Measurements from ENCODE around the gene CHRD.
"Not testable (repeated sequence)": the region's sequence is repeated elsewhere in the genome, so short reads cannot be mapped to it uniquely, and the experiment has no call there.

CHRD gene

GRCh38 chr3:184379358-184380184 is at the start of gene CHRD:
TSS of gene CHRD (plus strand) at chr3:184380054. CDS start at chr3:184380319, 265 bp downstream.
- FAIRE-seq (no peak), DNase-seq (ENCODE audit: low spot score) (no peak)

- peak; percentile 82 for FAIRE-seq
These were observed 47.3 kb upstream of the CHRD start for GRCh38 chr3:184332370-184333090.

GRCh38 chr3:184333190-184333589 is 46.7 kb upstream of the CHRD start:
- DNase-seq (ENCODE audit: low spot score) (no peak), FAIRE-seq (no peak)

More at GRCh38 chr3:184332370-184333090, 47.3 kb upstream of the CHRD start:
- DNase-seq (ENCODE audit: low spot score): peak; percentile 89

- DNase-seq (ENCODE audit: low spot score) (no peak), FAIRE-seq (no peak)
These were observed 46.2 kb upstream of the CHRD start for GRCh38 chr3:184333700-184334099.

GRCh38 chr3:184334470-184335158 is 45.2 kb upstream of the CHRD start:
- DNase-seq (ENCODE audit: low spot score) (peak; percentile 91), FAIRE-seq (peak; percentile 79)

DNA sequence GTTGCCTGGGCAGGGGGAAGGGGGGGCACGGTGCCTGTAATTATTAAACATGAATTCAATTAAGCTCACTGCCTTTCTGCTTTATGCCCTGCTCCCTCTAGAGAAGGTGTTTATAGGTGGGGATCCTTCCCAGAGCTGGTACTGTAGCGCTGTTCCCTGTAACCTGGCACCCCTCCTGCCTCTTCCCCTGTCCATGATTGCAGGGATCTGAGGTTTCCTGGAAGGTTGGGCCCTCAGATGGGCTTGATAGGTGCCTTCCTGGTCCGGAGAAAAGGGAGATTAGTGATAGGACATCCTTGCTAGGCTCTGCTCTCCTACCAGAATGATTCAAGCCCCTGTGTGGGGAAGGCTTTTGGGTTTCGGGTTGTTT is 44.6 kb upstream of the CHRD start:
- no peak for FAIRE-seq

GRCh38 chr3:184335661-184336546 is 44.0 kb upstream of the CHRD start:
- no peak for DNase-seq (ENCODE audit: low spot score)
- FAIRE-seq: no peak

More for the DNA sequence above, 44.6 kb upstream of the CHRD start:
- DNase-seq (ENCODE audit: low spot score): no peak

DNA sequence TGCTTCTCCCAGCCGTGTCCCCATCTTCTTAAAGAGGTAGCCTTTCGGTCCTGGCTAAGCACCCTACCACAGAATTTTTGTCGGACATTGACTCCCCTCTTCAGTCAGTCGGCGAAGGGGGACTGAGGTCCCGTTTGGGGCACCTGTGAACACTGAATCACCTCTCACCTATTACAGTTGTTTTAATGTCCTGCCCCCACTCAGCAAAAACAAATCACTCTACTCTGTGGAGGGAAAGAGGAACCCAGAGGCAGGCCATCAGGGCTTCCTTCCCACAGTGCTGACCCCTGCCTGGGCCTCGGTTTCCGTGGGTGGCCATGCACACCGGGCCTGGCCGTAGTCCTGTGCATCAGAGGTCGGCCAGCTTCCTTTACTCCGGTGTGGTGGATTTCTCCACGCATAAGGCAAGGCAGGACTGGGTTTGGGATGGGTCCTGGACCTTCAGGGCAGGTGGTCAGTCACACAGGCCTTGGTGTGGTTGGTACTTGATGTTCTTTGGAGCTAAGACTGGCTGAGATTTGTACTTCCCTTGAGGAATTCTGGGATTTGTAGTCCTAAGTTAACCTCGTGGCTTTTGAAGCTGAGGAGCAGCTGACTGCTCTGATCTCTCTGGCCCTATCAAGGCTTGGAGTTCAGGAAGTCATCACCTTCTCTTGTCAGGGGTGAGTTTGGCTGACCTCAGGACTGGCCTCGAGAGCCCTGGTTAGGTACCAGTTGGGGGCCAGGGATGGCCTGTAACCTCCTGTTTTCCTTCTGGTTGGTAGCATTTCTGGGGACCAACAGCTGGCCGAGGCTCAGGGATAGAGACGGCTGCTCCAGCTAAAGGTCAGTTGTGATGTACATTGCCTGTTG is 43.1 kb upstream of the CHRD start:
- FAIRE-seq: no peak
- no peak for DNase-seq (ENCODE audit: low spot score)

GRCh38 chr3:184337399-184337714 is 42.5 kb upstream of the CHRD start, which contains the start of gene FAM131A:
TSS of gene FAM131A (plus strand) at chr3:184337600. CDS start at chr3:184337631, 31 bp downstream.
- FAIRE-seq (no peak), DNase-seq (ENCODE audit: low spot score) (no peak)

- no peak for FAIRE-seq
These were observed 41.9 kb upstream of the CHRD start for GRCh38 chr3:184337981-184338380.

DNA sequence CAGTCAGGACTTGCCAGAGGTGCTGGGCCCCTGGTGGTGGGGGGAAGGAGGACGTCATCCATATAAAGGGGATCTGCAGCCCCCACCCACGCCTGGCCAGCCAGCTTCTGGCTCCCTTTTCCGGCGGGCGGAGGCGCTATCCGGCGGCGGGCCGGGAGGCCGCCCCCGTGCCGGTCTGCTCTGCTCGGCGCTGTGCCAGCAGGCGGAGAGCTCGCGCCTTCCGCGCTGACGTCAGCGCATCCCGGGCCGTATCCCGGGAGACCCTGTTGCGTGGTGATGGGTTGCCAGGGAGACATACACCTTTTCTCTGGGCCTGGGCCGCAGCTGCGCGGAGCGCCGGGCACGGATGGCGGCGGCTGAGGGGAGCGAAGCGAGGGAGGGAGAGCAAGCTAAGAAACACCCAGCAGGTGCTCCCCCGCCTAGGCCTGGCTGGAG is 41.3 kb upstream of the CHRD start:
- FAIRE-seq: no peak
- no peak for DNase-seq (ENCODE audit: low spot score)

More at GRCh38 chr3:184337981-184338380, 41.9 kb upstream of the CHRD start:
- no peak for DNase-seq (ENCODE audit: low spot score)

GRCh38 chr3:184339001-184339400 is 40.9 kb upstream of the CHRD start:
- no peak for FAIRE-seq

DNA sequence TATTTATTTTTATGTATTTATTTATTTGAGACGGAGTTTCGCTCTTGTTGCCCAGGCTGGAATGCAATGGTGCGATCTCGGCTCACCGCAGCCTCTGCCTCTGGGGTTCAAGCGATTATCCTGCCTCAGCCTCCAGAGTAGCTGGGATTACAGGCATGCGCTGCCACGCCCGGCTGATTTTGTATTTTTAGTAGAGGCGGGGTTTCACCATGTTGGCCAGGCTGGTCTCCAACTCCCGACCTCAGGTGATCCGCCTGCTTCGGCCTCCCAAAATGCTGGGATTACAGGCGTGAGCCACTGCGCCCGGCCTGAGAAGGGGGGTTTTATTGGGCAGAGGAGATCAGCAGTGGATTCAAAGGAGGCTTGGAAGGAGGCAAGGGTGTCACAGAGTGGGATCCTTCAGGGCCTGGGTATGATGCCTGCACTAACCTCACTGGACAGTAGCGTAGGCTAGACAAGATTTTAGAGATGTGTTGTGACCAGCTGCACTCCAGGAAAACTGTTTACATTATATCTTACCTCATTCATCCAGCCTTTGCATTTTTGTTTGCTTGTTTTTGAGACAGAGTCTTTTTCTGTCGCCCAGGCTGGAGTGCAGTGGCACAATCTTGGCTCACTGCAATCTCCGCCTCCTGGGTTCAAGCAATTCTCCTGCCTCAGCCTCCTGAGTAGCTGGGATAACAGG is 40.3 kb upstream of the CHRD start:
- FAIRE-seq: not testable (repeated sequence)

More at GRCh38 chr3:184339001-184339400, 40.9 kb upstream of the CHRD start:
- DNase-seq (ENCODE audit: low spot score): no peak

DNA sequence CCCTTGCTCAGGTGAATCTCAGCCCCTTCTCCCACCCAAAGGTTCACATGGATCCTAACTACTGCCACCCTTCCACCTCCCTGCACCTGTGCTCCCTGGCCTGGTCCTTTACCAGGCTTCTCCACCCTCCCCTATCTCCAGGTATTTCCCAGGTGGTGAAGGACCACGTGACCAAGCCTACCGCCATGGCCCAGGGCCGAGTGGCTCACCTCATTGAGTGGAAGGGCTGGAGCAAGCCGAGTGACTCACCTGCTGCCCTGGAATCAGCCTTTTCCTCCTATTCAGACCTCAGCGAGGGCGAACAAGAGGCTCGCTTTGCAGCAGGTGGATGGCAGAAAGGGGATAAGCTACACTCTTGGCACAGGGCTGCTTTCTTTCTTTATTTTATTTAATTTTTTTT is 37.9 kb upstream of the CHRD start:
- DNase-seq (ENCODE audit: low spot score): no peak
- FAIRE-seq: no peak

More for the DNA sequence above, 40.3 kb upstream of the CHRD start:
- not testable (repeated sequence) for DNase-seq (ENCODE audit: low spot score)

DNA sequence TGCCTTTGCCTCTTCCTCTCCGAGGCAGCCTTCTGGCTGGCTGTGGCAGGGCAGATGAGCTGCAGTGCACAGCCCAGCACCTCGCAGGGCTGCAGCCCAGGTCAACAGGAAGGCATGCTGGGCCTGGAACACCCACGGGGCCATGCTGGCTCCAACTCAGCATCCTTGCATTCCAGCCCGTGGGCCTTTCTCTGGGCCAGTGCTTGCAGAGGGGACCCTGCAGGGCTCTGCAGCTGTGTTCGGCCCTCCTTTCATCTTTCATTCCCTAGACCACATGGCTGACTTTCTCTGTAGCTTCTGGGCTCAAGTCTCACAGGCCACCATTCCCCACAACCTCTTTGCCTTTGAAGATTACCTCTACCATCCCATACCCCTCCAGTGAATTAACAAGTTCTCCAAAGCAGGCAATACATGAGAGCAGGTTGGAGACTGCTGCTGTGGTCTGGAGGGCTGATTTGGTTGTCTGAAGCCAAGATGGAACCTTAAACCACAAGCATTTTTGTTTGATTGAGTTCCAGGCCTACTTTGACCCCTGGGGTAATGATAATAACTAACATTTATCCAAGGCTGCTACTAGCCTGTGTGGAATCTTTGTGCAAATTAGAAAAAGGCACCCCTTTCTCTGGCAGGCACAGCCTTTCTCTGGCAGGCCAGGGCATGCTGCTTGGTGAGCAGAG is 36.5 kb upstream of the CHRD start:
- FAIRE-seq (no peak), DNase-seq (ENCODE audit: low spot score) (no peak)

DNA sequence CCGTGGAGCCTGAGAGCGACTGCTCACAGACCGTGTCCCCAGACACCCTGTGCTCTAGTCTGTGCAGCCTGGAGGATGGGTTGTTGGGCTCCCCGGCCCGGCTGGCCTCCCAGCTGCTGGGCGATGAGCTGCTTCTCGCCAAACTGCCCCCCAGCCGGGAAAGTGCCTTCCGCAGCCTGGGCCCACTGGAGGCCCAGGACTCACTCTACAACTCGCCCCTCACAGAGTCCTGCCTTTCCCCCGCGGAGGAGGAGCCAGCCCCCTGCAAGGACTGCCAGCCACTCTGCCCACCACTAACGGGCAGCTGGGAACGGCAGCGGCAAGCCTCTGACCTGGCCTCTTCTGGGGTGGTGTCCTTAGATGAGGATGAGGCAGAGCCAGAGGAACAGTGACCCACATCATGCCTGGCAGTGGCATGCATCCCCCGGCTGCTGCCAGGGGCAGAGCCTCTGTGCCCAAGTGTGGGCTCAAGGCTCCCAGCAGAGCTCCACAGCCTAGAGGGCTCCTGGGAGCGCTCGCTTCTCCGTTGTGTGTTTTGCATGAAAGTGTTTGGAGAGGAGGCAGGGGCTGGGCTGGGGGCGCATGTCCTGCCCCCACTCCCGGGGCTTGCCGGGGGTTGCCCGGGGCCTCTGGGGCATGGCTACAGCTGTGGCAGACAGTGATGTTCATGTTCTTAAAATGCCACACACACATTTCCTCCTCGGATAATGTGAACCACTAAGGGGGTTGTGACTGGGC is 35.1 kb upstream of the CHRD start:
- FAIRE-seq: no peak
- no peak for DNase-seq (ENCODE audit: low spot score)

DNA sequence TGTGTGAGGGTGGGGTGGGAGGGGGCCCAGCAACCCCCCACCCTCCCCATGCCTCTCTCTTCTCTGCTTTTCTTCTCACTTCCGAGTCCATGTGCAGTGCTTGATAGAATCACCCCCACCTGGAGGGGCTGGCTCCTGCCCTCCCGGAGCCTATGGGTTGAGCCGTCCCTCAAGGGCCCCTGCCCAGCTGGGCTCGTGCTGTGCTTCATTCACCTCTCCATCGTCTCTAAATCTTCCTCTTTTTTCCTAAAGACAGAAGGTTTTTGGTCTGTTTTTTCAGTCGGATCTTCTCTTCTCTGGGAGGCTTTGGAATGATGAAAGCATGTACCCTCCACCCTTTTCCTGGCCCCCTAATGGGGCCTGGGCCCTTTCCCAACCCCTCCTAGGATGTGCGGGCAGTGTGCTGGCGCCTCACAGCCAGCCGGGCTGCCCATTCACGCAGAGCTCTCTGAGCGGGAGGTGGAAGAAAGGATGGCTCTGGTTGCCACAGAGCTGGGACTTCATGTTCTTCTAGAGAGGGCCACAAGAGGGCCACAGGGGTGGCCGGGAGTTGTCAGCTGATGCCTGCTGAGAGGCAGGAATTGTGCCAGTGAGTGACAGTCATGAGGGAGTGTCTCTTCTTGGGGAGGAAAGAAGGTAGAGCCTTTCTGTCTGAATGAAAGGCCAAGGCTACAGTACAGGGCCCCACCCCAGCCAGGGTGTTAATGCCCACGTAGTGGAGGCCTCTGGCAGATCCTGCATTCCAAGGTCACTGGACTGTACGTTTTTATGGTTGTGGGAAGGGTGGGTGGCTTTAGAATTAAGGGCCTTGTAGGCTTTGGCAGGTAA is 34.3 kb upstream of the CHRD start:
- peak; percentile 84 for FAIRE-seq
- DNase-seq (ENCODE audit: low spot score): peak; percentile 91

All from RCC 7860 (cell line).